GM18511 (cell line): Measurements from ENCODE around the gene KANSL2.

Experiments used
- ATAC-seq: cut with Tn5 transposase; IDR thresholded peaks from one replicate; pipeline ENCODE4 v1.9.1; 2021; ENCODE audit warnings: mild to moderate bottlenecking, moderate library complexity; ENCODE audit not compliant: unreplicated experiment

The KANSL2 gene

GRCh38 chr12:48615681-48616080 lies 66.4 kb downstream of the KANSL2 start:
- ATAC-seq: no peak

DNA sequence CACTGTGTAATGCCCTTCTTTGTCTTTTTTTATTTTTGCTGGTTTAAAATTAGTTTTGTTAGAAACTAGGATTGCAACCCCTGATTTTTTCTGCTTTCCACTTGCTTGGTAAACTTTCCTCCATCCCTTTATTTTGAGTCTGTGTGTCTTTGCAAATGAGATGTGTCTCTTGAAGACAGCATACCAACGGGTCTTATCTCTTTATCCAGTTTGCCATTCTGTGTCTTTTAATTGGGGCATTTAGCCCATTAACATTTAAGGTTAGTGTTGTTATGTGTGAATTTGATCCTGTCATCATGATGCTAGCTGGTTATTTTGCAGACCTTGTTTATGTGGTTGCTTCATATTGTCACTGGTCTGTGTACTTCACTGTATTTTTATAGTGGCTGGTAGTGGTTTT lies 68.7 kb downstream of the KANSL2 start:
- ATAC-seq: no peak
